Ishikawa (cell line): ENCODE measurements around the gene PCSK1.

Source experiments
- EP300 ChIP-seq: IDR thresholded peaks from 2 replicates; pipeline ENCODE4 v1.6.1; 2012; ENCODE audit warnings: borderline replicate concordance
- FOXM1 ChIP-seq: IDR thresholded peaks from 2 replicates; pipeline ENCODE4 v1.6.1; 2012; ENCODE audit warnings: low read depth, borderline replicate concordance
- RAD21 ChIP-seq: IDR thresholded peaks from 2 replicates; pipeline ENCODE4 v1.6.1; 2012; ENCODE audit warnings: low read depth
- TEAD4 ChIP-seq: IDR thresholded peaks from 2 replicates; pipeline ENCODE4 v1.6.1; 2012
- YY1 ChIP-seq: IDR thresholded peaks from 2 replicates; pipeline ENCODE4 v1.6.1; 2012; ENCODE audit warnings: low read depth
- TF ChIP-seq, protein P1 (sequence below): IDR thresholded peaks from 2 replicates; pipeline ENCODE4 v1.6.1; 2012

DNA sequence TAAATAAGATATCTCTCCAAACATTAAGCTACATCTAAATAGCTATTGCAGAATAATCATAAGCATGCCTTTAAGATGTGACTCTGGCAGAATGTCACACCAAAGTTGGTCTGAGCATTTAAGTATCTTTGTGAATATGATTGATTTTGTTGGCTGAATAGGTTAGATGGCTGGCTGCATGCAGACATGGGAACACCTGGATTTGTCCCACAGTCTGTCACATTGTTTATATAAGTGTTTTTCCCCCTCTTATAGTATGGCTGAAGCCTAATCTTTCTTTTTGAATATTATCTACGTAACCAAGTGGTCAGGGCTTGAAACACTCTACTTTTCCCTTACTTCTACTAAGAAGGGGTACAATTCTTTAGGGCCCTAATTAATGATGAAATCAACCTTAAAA is 36.2 kb downstream of the PCSK1 start:
- no peak for TF ChIP-seq EP300
- no peak for TF ChIP-seq TEAD4
- TF ChIP-seq RAD21, result no peak
- TF ChIP-seq, protein P1, sequence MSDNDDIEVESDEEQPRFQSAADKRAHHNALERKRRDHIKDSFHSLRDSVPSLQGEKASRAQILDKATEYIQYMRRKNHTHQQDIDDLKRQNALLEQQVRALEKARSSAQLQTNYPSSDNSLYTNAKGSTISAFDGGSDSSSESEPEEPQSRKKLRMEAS, result no peak
- TF ChIP-seq FOXM1, result no peak
- no peak for TF ChIP-seq YY1
